GM18951 (cell line): ENCODE data around the gene POLD2.

Experiments used
- POLR2A ChIP-seq: IDR thresholded peaks from 4 replicates; pipeline ENCODE4 v1.6.1; 2011; ENCODE audit warnings: mild to moderate bottlenecking; ENCODE audit not compliant: insufficient read length, insufficient read depth; ENCODE audit errors: extremely low read depth
- in situ Hi-C: fragments of 300-500 bp; cut with MboI; formaldehyde crosslinking; loops from one replicate; pipeline ENCODE4 v1.12.0; 2022; ENCODE audit warnings: low sequenced_read_pairs, mixed read lengths, inconsistent platforms; ENCODE audit not compliant: unreplicated experiment

The POLD2 gene

DNA sequence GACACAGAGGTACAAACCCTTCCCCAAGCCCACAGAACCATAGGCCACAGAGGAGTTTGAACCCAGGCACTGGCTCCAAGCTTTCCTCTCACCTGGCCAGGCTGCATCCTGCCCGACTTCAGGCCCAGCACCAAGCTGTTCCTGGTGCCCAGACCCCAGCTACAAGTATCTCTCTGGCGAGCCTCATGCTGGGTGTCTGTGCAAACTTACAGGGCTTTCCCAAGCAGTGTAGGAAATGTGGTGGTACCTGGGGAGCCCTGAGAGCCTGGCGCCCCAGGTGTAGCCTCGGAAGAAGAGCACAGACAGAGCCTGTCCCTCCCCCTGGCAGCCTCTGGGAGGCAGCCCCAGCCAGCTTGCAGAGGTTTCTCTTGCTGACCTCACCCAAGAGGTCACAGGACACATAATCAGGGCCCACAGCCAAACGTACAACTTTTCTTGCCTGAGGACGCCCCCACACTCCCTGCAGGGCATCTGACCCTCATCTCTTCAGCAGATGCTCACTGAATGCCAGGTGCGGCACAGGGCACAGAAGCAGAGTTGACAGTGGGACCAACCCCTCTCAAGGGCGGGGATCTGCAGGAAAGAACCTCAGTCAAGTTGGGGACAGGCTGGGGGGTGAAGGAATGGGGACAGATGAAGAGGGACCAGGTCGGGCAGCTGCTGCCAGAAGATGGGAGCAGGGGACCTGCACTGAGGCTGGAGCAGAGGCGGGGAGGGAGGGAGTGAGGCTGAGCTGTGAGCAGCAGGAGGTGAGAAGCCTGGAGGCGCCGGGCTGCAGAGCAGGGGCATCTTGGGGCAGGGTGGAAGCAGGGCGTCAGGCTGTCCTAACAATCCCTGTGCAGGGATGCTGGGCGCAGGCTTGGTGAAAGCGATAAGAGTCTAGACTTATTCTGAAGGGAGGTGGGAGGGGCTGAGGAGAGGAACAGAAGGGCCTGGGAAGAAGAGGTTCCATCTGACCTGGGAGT lies 34.0 kb upstream of the POLD2 start:
- in situ Hi-C loops, result no loop called here
- no peak for TF ChIP-seq POLR2A

DNA sequence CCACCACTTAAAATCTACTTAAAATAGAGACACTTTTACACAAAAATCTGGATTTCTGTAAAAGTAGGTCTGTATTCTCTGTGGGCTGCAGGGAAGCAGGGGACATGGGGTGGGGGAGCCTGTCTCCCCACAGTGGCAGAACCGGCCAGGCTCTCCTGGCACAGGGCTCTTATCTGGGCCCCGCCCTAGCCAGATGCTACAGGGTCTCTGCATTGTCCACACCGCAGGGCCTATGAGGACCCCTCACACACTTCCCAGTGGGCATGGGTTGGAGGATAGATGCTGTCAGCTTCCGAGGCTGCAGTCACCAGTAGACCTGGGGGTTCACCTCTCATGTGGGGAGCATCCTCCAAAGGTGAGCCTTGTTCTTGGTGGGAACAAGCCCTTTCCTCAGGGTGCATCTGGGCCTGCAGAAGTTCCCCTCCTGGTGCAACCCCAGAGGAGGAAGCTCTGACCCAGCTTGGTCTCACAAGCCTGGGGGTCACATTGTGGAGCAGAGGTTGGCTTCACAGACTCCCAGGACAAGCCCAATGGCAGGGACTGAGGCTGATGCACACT lies 33.2 kb upstream of the POLD2 start:
- TF ChIP-seq POLR2A, result no peak
- in situ Hi-C loops, result no loop called here

DNA sequence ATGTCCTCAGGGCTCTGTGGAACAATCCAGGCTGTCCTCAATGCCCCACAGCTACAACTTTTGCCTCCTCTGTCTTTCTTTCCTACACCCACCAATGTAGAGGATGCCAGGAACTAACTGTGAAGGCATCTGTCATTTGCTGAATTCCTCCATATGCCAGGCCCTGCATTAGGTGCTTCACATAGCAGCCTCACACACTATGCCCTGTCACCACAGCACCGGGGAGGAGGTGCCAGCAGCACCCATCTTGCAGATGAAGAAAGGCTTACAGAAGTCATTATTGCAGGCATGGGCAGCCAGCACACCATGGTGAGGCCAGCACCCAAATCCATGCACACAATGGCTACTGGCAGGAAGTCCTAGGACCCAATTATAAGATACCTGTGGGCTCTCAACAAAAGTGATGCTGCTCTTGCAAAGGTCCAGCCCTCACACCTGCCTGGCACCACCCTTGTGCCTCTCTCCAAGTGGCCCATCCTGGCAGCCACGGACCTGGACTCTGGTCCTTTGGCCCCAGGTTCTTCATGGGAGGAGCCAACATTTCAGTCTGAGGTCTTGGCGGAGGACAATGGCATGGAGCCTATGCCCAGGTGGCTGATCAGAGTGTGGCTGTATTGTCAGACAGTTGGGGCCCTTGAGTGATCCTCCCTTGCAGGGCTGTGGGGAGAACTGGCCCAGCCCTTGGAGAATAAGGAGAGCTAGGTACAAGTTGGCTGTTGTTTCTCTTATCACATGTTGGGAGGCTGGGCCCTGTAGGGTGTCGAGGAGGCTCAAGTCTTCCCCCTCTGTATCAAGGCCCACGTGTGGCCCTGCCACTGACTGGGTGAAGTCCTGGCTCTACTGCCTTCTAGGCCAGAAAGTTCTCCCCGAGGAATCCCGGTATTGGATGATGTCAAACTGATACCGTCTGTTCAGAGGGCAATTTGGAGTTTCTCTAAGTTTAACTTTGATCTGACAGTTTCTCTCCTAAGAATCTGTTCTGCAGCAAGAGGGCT lies 32.1 kb upstream of the POLD2 start:
- TF ChIP-seq POLR2A, result no peak
- in situ Hi-C loops, result no loop called here

DNA sequence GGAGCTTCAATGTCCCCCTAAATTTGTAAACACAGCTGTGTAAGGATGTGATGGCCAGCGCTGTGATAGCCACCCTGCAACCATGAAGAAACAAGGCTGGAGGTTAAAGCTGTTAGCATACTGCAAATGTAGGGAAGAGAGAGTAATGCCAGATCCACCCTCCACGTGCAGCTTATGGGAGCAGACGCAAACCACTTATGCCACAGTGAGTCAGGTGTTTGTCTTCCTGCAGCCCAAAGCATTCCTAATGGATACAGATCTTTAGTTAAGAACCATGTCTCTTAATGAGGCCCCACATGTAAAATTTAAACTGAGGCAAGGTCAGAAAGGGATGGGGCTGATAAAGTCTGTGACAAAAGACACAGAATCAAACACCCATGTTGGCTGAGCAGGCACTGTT lies 31.4 kb upstream of the POLD2 start:
- TF ChIP-seq POLR2A, result no peak
- in situ Hi-C loops, result no loop called here

DNA sequence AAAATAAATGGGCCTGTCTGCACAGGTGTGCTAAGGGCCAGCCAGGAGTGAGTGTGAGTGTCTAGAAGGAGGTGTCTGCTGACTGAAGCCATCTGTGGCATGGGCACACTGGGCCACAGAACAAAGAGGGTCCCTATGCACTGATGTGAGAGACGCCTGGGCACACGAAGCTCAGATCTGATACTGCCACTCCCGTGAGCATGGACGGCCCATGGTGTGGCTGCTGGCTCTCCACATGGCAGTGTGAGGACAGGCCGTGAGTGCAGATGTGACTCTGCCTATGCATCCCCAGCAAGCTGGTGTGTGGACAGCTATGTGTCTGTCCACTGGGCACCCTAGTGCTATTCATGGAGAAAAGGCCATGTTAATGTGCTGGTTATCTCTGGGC lies 30.6 kb upstream of the POLD2 start:
- no peak for TF ChIP-seq POLR2A
- in situ Hi-C loops, result no loop called here

DNA sequence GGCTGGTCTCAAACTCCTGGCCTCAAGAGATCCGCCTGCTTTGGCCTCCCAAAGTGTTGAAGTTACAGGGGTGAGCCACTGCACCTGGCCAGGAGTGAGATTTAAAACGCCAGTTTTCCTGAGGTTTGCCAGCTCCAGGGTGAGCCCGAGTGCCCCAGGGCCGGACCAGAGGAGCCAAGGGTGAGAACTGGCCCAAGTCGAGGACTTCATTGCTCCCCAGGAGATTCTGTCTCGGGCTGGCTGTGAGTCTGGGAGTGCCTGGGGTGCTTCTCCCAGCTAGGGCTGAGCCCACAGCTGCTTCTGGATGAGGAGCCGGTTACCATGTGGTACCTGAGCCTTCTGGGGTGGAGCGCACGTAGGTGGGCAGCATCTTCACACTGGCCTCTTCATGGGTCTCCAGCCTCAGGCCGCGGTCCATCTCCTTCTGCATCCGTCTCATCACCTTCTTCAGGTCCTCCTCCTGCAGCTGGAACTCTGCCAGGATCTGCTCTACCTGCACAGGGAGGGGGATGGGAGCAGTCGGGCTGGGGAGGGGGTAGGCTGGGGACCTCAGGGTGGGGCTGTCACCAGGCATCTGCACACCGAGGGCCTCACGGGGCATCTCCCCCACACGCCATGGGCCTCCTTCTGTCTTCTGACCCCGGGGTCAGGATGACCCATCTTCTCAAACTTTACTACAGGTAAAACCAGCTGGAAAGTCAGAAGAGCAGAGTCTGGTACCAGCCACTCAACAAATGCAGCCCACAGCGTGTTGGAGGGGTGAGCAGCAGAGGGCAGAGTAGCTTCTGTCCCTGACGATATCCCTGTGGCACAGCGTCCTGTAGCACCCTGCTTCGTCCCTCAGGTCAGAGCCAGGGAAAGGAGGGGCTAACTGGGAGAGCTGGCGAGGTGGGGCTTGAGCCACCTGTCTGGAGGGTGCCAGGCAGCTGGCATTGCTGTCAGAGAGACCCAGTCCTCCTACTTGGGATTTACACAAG lies 29.9 kb upstream of the POLD2 start:
- TF ChIP-seq POLR2A, result no peak
- in situ Hi-C loops, result no loop called here

DNA sequence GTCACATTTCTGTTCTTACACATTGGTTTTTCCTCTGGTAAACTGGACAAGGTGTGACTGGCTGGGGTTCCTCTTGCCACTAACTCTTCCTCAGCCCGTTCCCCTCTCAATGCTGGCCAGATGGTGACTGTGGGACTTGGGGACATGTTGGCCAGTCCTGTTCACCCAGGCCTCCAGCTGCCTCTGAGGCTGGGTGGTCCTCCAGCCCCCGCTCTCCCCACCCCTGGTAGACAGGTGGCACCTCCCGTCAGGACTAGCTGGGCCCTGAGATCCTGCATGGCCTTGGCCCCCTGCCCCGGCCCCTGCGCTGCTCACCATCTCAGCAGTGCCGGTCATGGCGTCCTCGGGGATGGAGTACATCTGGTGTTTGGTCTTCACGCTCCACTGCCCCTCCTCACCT lies 28.6 kb upstream of the POLD2 start:
- in situ Hi-C loops, result no loop called here
- TF ChIP-seq POLR2A, result no peak

DNA sequence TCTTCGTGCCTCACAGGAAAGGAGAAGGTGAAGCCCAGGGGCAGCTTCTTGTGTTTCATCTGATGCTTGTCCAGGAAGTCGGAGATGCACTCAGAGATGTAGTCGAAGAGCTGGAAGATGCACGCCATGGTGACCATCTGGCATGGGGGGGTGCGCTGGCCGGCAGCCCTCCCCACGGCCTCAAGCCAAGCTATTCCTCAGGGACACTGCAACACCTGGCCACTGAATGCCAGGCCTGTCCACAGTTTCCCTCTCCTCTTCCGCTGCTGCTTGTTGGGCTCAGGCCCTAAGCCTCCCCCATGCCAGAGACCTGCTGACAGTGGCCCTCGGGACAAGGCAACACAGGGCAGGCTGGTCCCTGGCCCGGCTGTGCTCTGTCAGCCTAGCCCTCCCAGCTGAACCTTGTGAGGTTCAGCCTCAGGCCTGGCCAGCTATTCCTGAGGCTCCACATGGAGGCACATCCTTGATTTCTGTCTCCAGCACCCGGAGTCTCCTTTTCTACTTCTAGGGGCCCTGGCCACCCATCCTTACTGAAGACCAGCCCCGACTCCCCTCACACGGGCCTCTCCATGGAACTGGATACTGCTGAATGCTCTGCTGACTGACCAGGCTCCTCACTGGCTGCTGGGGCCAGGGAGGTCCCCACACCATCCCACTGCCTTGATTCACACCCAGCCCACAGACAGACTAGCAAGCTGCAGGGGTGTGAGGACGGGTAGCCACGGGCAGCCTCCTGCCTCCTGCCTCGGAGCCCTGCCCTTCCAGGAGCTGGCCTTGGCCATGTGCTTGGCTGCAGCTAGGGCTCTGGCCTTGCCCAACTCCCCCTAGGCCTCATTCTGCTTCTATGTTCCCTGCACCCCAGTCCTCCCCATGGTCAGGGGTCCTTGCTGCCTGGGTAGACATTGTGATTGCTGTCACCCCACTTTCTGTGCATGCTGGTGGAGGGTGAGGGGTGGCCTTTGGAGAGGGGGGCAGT lies 27.9 kb upstream of the POLD2 start:
- in situ Hi-C loops, result no loop called here
- no peak for TF ChIP-seq POLR2A

DNA sequence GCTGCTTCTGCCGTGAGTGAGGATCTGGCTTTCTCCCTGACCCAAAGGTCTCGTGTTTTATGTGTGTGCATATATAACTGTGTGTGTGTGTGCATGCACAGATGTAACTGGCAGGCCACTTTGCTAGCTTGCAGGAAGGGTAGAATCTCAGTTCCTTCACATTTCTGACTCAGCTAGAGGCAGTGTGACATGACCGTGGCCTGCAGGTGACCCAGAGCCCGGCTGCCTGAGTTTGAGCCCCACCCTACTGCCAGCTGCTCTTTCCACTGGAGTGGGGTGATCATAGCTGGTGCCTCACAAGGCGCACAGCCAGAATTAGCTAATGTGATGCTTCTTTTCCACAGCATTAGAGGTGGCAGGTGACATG lies 27.1 kb upstream of the POLD2 start:
- in situ Hi-C loops, result no loop called here
- no peak for TF ChIP-seq POLR2A

DNA sequence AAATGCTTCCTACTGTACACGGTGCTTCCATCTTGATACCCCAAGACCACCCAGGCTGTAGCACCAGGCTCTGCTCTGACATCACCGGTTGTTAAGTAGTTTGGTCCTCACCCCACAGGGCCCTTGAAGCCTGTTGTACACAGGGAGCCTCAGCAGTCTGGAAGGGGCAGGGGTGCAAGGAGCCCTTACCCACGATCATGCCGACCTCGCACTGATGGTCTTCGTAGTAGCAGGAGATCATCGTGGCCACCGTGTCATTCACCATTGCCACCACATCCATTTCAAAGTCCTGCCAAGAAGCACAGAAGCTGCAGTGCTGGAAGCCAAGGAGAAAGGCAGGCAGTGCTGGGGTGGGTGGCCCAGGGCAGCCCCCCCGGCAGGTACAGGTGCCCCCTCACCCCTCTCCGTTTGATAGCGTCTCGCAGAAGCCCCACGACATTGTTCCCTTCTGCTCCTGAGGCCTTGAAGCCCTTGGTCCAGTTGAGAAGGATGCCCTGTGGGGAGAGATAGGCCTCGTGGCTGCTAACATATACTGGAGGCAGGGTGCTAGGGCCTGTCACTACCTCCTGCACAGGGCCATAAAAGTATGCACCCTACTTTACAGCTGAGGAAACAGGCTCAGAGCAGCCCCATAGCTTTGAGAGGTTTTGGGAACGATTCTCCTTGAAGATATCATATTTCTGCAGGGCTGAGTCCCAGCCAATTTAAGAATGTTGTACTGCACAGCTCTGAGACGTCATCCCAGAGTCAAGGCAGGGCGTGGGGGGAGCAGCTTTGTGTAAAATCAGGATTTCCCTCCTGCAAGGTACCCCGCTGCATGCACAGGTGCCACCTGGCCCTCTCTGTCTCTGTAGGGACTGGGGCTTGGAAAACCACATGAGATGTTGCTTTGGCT lies 26.5 kb upstream of the POLD2 start:
- in situ Hi-C loops, result no loop called here
- no peak for TF ChIP-seq POLR2A

DNA sequence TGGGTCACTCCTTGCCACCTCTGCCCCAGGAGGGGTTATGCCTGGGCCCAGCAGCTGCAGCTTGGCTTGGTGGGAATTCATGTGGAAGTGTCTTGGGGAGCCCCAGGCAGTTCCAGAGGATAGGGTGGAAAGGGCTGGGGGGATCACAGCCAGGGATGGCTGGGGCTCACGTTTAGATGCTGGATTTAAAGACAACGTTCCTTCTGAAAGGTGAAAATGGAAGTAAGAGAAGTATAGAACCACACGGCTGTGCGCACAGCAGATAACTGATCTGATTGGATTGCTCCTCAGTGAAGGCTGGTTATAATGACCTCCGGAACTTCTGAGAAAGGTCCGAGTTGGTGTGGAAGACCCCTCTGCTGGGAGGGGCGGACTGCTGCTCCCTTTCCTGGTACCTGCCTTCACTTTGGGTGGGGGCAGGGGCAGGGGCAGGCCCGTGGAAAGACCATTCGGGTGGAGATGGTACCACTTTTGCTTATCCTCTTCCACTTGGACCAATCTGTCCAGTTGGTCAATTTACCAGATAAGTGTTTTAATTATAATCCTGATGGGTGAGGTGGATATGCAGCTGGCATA lies 25.7 kb upstream of the POLD2 start:
- TF ChIP-seq POLR2A, result no peak
- in situ Hi-C loops, result no loop called here
